Caco-2 (cell line): ENCODE measurements around the gene ORAI2. TPM values are rescaled to one million over a fixed set of nuclear protein-coding genes. Genes with fewer than 3 reads are reported as not detected.

ENCODE experiments used
- BruUV-seq: library from RNA; stranded (reverse); fragments of 400-500 nt; replicated peaks from 2 replicates; lab custom pipeline; 2021; lab: Mats Ljungman, UMichigan
- CTCF ChIA-PET: fragments of 300-600 bp; sonication (Branson Sonifier 250); formaldehyde crosslinking; loops from one replicate; lab custom pipeline; 2022; ENCODE audit warnings: antibody characterized with exemption; lab: Charles Lee
- POLR2A ChIA-PET: fragments of 300-600 bp; sonication (Branson Sonifier 250); formaldehyde crosslinking; loops from one replicate; lab custom pipeline; 2022; ENCODE audit warnings: antibody characterized with exemption; lab: Charles Lee
- DNase-seq, 2 experiments: peaks; one replicate each; pipeline versions ENCODE4 v3.0.0 to v3.0.0-alpha.2; 2020 to 2022
- H3K27me3 ChIP-seq: replicated peaks from 2 replicates; pipeline ENCODE4 v1.6.0; 2011; ENCODE audit warnings: low read length; ENCODE audit not compliant: control insufficient read depth, insufficient read depth
- H3K36me3 ChIP-seq: 2 replicates; pipeline ENCODE4 v1.5.1; 2011; ENCODE audit warnings: low read length; ENCODE audit not compliant: control insufficient read depth, insufficient read depth
- H3K4me1 ChIP-seq: fragments of 250-450 bp; sonication (Bioruptor Pico); 2 replicates; pipeline ENCODE4 v1.5.1; 2020; ENCODE audit warnings: mild to moderate bottlenecking
- H3K4me3 ChIP-seq: 2 replicates; pipeline ENCODE4 v1.5.1; 2011; ENCODE audit warnings: low read depth, mild to moderate bottlenecking, control low read depth, low read length
- H3K9me3 ChIP-seq: fragments of 250-450 bp; sonication (Bioruptor Pico); 2 replicates; pipeline ENCODE4 v1.5.1; 2020; ENCODE audit warnings: mild to moderate bottlenecking, moderate library complexity
- H3K27ac Mint-ChIP-seq: one replicate; pipeline ENCODE4 v1.8.0; 2022; ENCODE audit warnings: mixed read lengths; ENCODE audit not compliant: unreplicated experiment
- H3K27me3 Mint-ChIP-seq: one replicate; pipeline ENCODE4 v1.8.0; 2022; ENCODE audit warnings: mixed read lengths; ENCODE audit not compliant: insufficient read depth, unreplicated experiment
- H3K36me3 Mint-ChIP-seq: one replicate; pipeline ENCODE4 v1.8.0; 2022; ENCODE audit warnings: mild to moderate bottlenecking, mixed read lengths; ENCODE audit not compliant: insufficient read depth, unreplicated experiment
- H3K4me1 Mint-ChIP-seq: one replicate; pipeline ENCODE4 v1.8.0; 2022; ENCODE audit warnings: low read depth, mixed read lengths; ENCODE audit not compliant: unreplicated experiment
- H3K4me3 Mint-ChIP-seq: one replicate; pipeline ENCODE4 v1.8.0; 2022; ENCODE audit warnings: mild to moderate bottlenecking, moderate library complexity, mixed read lengths; ENCODE audit not compliant: unreplicated experiment
- H3K9me3 Mint-ChIP-seq: one replicate; pipeline ENCODE4 v1.8.0; 2022; ENCODE audit warnings: mixed read lengths; ENCODE audit not compliant: unreplicated experiment
- CTCF ChIP-seq, 2 experiments: fragments of 200-600 bp in 1 of 2; IDR thresholded peaks; 1 replicate in 1 of 2; 2 replicates in 1 of 2; pipeline versions ENCODE4 v1.5.1 to v1.8.0; 2011 to 2022; ENCODE audit warnings: antibody characterized with exemption in 1 of 2, control low read depth in 1 of 2, inconsistent platforms in 1 of 2, low read depth in 1 of 2, low read length in 1 of 2, mild to moderate bottlenecking in 1 of 2, moderate library complexity in 1 of 2; ENCODE audit not compliant: insufficient read depth in 1 of 2, severe bottlenecking in 1 of 2, unreplicated experiment in 1 of 2
- intact Hi-C: fragments of 100-400 bp; cut with micrococcal nuclease; formaldehyde crosslinking; loops from one replicate; pipeline ENCODE4 v1.10.0; 2022; ENCODE audit not compliant: unreplicated experiment
- total RNA-seq: library from RNA; stranded (reverse); gene quantifications from 2 replicates; pipeline ENCODE4 v1.2.3, GENCODE V29; 2022

Gene ORAI2
- total RNA-seq, 1 experiment from 2014 or later: 20.2 TPM

- intact Hi-C loops: loop anchor here (10.0 kb wide), 1 partner anchor 175 kb away; the partner anchor contains the start of gene SH2B2
- BruUV-seq: no TSS peak
- Histone ChIP-seq H3K4me3 (no peak overlapping the region), H3K36me3 (peaks cover 4% of the 10 kb centered on the region), H3K9me3 (no peaks in the 10 kb centered on the region), H3K4me1 (no peaks in the 10 kb centered on the region), H3K27me3 (no peaks in the 10 kb centered on the region)
- H3K27me3 Mint-ChIP-seq: no peaks in the 10 kb centered on the region
- POLR2A ChIA-PET: no interaction called here
- CTCF ChIA-PET: no interaction called here
- no peaks in the 10 kb centered on the region for H3K9me3 Mint-ChIP-seq
- TF ChIP-seq CTCF (IDR thresholded peaks at IDR 0.05; ENCODE audit: insufficient read depth in 1 of 2, low read depth in 1 of 2, low read length in 1 of 2, severe bottlenecking in 1 of 2, unreplicated experiment in 1 of 2): no peak
- no peak for DNase-seq
- H3K4me1 Mint-ChIP-seq: peaks cover 8% of the 10 kb centered on the region
- peaks cover 33% of the 10 kb centered on the region for H3K36me3 Mint-ChIP-seq
- H3K27ac Mint-ChIP-seq: no peak overlapping the region
- no peak overlapping the region for H3K4me3 Mint-ChIP-seq
Measured at GRCh38 chr7:102459221-102459844, 26.0 kb downstream of the ORAI2 start.

GRCh38 chr7:102460467-102460866, 27.1 kb downstream of the ORAI2 start:
- H3K4me1 ChIP-seq: no peaks in the 10 kb centered on the region
- H3K36me3 ChIP-seq: peaks cover 4% of the 10 kb centered on the region
- no peak overlapping the region for H3K4me3 ChIP-seq
- Mint-ChIP-seq H3K4me1 (peaks cover 8% of the 10 kb centered on the region), H3K4me3 (no peak overlapping the region), H3K27ac (no peak overlapping the region), H3K9me3 (no peaks in the 10 kb centered on the region), H3K27me3 (no peaks in the 10 kb centered on the region), H3K36me3 (peaks cover 33% of the 10 kb centered on the region)
- DNase-seq: no peak
- TF ChIP-seq CTCF (IDR thresholded peaks at IDR 0.05; ENCODE audit: insufficient read depth in 1 of 2, low read depth in 1 of 2, low read length in 1 of 2, severe bottlenecking in 1 of 2, unreplicated experiment in 1 of 2): no peak
- CTCF ChIA-PET: interaction anchor here (0.7 kb wide), 1 partner anchor 861 kb away, joined by 4 read pairs; no protein-coding TSS in a partner anchor
- BruUV-seq: no TSS peak
- POLR2A ChIA-PET: no interaction called here
- H3K27me3 ChIP-seq: no peaks in the 10 kb centered on the region
- intact Hi-C loops: no loop called here
- H3K9me3 ChIP-seq: no peaks in the 10 kb centered on the region

- Mint-ChIP-seq H3K4me1 (peaks cover 8% of the 10 kb centered on the region), H3K36me3 (peaks cover 29% of the 10 kb centered on the region), H3K27ac (peak overlapping the region; percentile 71), H3K27me3 (no peaks in the 10 kb centered on the region), H3K4me3 (peak overlapping the region; percentile 87), H3K9me3 (no peaks in the 10 kb centered on the region)
- BruUV-seq: TSS peak; percentile 30
- H3K4me3 ChIP-seq: peak overlapping the region; percentile 67
- intact Hi-C loops: no loop called here
- H3K36me3 ChIP-seq: peaks cover 2% of the 10 kb centered on the region
- no peak for DNase-seq
- TF ChIP-seq CTCF (IDR thresholded peaks at IDR 0.05; ENCODE audit: insufficient read depth in 1 of 2, low read depth in 1 of 2, low read length in 1 of 2, severe bottlenecking in 1 of 2, unreplicated experiment in 1 of 2): no peak
- no peaks in the 10 kb centered on the region for H3K9me3 ChIP-seq
- POLR2A ChIA-PET: interaction anchor here (0.6 to 1.0 kb wide), 3 partner anchors 9 to 68 kb away, joined by 3 to 5 read pairs (median 4); partner anchors contain the start of gene PRKRIP1
- peaks cover 5% of the 10 kb centered on the region; the same call in 1 of the 2 replicates for H3K4me1 ChIP-seq
- CTCF ChIA-PET: interaction anchor here (0.6 to 1.1 kb wide), 2 partner anchors 59 to 1862 kb away, joined by 3 to 8 read pairs; no protein-coding TSS in a partner anchor
- H3K27me3 ChIP-seq: no peaks in the 10 kb centered on the region
Measured at GRCh38 chr7:102463841-102464576, 30.6 kb downstream of the ORAI2 start.
